ENCODE data around the gene ZNF622. TPM values are rescaled to one million over a fixed set of nuclear protein-coding genes. Genes with fewer than 3 reads are reported as not detected.

The ZNF622 gene
- total and polyA plus RNA-seq, 10 of the 15 experiments (the other 5 are each of a cell fraction or from before 2014, with no cell fraction given), result 9.0 to 60.3 (median 31.0) TPM

GRCh38 chr5:16418471-16418922 is 47.1 kb downstream of the ZNF622 start (continued):
- TF ChIP-seq ZBTB11 (CRISPR knock-in tag; IDR thresholded peaks at IDR 0.05) (no peak), NRF1 (conservative IDR thresholded peaks at IDR 0.05; ENCODE audit: low read depth, low read length) (no peak), ZNF384 (IDR thresholded peaks at IDR 0.05; ENCODE audit: borderline replicate concordance, low read depth, low read length) (no peak), CHD4 (IDR thresholded peaks at IDR 0.05) (no peak)

- H3K4me2 ChIP-seq (ENCODE audit: control insufficient read depth, insufficient read depth), result no peak overlapping the region
- no peak overlapping the region for H3K4me3 ChIP-seq
- FAIRE-seq (no peak), DNase-seq (ENCODE audit: low read depth, low spot score) (no peak), ATAC-seq (no peak)
- ChIA-PET POLR2A (no interaction called here), SMC1A (ENCODE audit: uncharacterized antibody, unreplicated experiment) (no interaction called here), RAD21 (ENCODE audit: unreplicated experiment) (no interaction called here), CTCF (interaction anchor here (0.8 to 1.1 kb wide), 2 partner anchors 39 to 168 kb away, joined by 3 read pairs; no protein-coding TSS in a partner anchor)
- in situ Hi-C loops (cut with MboI) (no loop called here), intact Hi-C loops (cut with micrococcal nuclease; ENCODE audit: unreplicated experiment) (no loop called here)
- no peaks in the 10 kb centered on the region for H4K20me1 ChIP-seq (ENCODE audit: control insufficient read depth, insufficient read depth)
- no peaks in the 10 kb centered on the region for H3K79me2 ChIP-seq (ENCODE audit: control insufficient read depth, insufficient read depth, low read length)
- H3K27me3 ChIP-seq (replicated peaks in 1 of 2; ENCODE audit: control insufficient read depth in 2 of 2, insufficient read depth in 2 of 2, low read length in 1 of 2), result no peaks in the 10 kb centered on the region
- H3K9ac ChIP-seq (ENCODE audit: control insufficient read depth, insufficient read depth, low read length), result no peak overlapping the region
- no TSS peak for BruUV-seq (replicated peaks)
- 23% methylated on average over 6 of the region's 6 CpGs for WGBS (ENCODE audit: insufficient coverage, insufficient replicate concordance, low lambda C conversion rate, missing lambda C conversion rate)
- H3K27ac ChIP-seq (ENCODE audit: control insufficient read depth, insufficient read depth), result no peak overlapping the region
- H3K9me3 ChIP-seq (replicated peaks; ENCODE audit: control insufficient read depth, insufficient read depth, low read length), result no peaks in the 10 kb centered on the region
- no peak overlapping the region for H2AFZ ChIP-seq (ENCODE audit: control insufficient read depth, low read depth, low read length)
- H3K36me3 ChIP-seq (ENCODE audit: control insufficient read depth in 2 of 2, insufficient read depth in 2 of 2, low read length in 1 of 2), result no peaks in the 10 kb centered on the region
- no peaks in the 10 kb centered on the region for H3K4me1 ChIP-seq (ENCODE audit: control insufficient read depth, insufficient read depth, low read length)
- no peak for TF ChIP-seq ZSCAN29 (IDR thresholded peaks at IDR 0.05)
- no peak for TF ChIP-seq RELA (IDR thresholded peaks at IDR 0.05; ENCODE audit: borderline replicate concordance, partially characterized antibody)
- TF ChIP-seq TAF1 (IDR thresholded peaks at IDR 0.05; ENCODE audit: borderline replicate concordance, low read depth, low read length), result no peak
- TF ChIP-seq BCL11A (IDR thresholded peaks at IDR 0.05; ENCODE audit: low read depth, low read length), result no peak
- TF ChIP-seq HDAC2 (IDR thresholded peaks at IDR 0.05), result no peak
- TF ChIP-seq FOS (IDR thresholded peaks at IDR 0.05; ENCODE audit: borderline replicate concordance, extremely low read depth, insufficient read length), result no peak
- no peak for TF ChIP-seq FOXK2 (IDR thresholded peaks at IDR 0.05)
- TF ChIP-seq PML (IDR thresholded peaks at IDR 0.05; ENCODE audit: low read length), result no peak
- no peak for TF ChIP-seq E2F8 (IDR thresholded peaks at IDR 0.05; ENCODE audit: low read depth, partially characterized antibody)
Observed at GRCh38 chr5:16417398-16418074, 48.1 kb downstream of the ZNF622 start.

Data from GM12878 (cell line).